GM13977 (cell line): ENCODE results near the gene TLR9.
A peak's percentile ranks its signal among the peaks of the same experiment; 100 is the strongest.

Source experiments
- DNase-seq: peaks from one replicate; pipeline ENCODE4 v3.0.0; 2012; ENCODE audit warnings: low spot score
- in situ Hi-C: fragments of 300-500 bp; cut with MboI; formaldehyde crosslinking; loops from one replicate; pipeline ENCODE4 v1.12.0; 2022; ENCODE audit warnings: low sequenced_read_pairs, low pct_unique_long_range_greater_than_20kb, mixed read lengths, inconsistent platforms; ENCODE audit not compliant: unreplicated experiment
- TF ChIP-seq, protein P1 (sequence below): IDR thresholded peaks from 2 replicates; pipeline ENCODE4 v1.5.1; 2012; ENCODE audit warnings: mild to moderate bottlenecking, control low read depth; ENCODE audit not compliant: insufficient read depth; ENCODE audit errors: extremely low read depth, missing control alignments

The TLR9 gene

DNA sequence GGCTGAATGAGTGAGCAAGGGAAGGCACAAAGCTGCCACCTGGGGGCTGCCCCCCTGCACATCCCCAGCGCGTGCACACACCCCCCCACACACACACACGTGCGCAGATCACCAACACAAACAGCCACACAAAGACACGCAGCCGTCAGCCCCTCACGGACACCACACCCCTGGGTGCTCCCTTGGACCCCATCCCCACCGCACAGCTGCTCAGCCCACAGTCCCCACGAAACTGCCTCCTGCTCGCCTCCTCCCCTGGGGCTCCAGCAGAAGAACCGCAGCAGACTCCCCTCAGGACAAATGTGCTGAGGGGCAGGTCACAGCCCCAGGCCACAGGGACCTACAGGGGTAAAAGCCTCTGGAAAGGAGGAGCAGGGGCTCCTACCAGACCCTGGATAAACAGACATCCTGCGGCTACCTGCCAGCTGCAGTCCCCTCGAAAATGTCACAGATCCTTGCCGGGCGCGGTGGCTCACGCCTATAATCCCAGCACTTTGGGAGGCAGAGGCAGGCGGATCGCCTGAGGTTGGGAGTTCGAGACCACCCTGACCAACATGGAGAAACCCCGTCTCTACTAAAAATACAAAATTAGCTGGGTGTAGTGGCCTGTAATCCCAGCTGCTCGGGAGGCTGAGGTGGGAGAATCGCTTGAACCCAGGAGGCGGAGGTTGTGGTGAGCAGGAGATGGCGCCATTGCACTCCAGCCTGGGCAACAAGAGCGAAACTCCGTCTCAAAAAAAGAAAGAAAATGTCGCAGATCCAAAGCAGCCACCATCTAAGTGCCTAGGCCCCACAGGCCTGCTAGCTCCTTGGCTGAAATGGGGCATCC, 7.0 kb upstream of the TLR9 start:
- TF ChIP-seq, protein P1, sequence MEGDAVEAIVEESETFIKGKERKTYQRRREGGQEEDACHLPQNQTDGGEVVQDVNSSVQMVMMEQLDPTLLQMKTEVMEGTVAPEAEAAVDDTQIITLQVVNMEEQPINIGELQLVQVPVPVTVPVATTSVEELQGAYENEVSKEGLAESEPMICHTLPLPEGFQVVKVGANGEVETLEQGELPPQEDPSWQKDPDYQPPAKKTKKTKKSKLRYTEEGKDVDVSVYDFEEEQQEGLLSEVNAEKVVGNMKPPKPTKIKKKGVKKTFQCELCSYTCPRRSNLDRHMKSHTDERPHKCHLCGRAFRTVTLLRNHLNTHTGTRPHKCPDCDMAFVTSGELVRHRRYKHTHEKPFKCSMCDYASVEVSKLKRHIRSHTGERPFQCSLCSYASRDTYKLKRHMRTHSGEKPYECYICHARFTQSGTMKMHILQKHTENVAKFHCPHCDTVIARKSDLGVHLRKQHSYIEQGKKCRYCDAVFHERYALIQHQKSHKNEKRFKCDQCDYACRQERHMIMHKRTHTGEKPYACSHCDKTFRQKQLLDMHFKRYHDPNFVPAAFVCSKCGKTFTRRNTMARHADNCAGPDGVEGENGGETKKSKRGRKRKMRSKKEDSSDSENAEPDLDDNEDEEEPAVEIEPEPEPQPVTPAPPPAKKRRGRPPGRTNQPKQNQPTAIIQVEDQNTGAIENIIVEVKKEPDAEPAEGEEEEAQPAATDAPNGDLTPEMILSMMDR: peak; percentile 30
- no peak for DNase-seq
- in situ Hi-C loops: loop anchor here (10.0 kb wide), 1 partner anchor 112 kb away; no protein-coding TSS in a partner anchor

DNA sequence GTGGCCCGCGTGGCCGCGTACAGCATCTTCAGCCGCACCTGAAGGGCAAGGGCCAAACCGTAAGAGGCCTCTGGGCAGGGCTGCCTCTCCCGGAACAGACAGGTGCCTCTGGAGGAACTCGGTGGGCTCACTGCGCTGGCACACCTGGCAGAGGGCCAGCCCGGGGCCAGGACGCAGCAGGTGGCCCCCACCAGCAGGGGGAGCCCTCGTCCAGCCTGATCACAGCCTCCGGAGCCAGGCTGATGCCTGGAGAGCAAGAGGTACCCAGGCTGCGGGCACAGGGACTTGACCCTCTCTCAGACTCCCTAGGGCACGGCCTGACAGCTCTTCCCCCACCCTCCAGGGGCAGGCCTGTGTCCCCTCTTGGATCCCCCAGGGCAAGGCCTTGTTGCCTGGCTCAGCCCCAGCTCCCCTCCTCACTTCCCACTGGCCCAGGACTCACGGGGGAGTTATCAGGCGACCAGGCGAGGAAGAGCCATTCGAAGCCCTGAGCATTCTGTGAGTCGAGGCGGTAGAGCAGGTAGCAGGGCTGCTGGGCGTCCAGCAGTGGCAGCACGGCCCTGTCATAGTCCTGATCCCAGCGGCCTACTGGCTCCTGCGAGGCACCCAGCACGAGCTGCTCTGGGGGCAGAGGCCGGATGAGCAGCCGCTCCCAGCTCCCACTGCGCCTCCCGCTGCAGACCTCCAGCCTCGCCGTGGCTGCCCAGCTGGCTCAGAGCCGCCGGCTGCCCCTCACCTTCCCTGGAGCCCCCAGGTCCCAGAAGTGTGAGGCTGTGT, 6.2 kb upstream of the TLR9 start:
- peak; percentile 81 for DNase-seq
- in situ Hi-C loops: loop anchor here (10.0 kb wide), 1 partner anchor 113 kb away; no protein-coding TSS in a partner anchor
- TF ChIP-seq, protein P1: peak; percentile 96

DNA sequence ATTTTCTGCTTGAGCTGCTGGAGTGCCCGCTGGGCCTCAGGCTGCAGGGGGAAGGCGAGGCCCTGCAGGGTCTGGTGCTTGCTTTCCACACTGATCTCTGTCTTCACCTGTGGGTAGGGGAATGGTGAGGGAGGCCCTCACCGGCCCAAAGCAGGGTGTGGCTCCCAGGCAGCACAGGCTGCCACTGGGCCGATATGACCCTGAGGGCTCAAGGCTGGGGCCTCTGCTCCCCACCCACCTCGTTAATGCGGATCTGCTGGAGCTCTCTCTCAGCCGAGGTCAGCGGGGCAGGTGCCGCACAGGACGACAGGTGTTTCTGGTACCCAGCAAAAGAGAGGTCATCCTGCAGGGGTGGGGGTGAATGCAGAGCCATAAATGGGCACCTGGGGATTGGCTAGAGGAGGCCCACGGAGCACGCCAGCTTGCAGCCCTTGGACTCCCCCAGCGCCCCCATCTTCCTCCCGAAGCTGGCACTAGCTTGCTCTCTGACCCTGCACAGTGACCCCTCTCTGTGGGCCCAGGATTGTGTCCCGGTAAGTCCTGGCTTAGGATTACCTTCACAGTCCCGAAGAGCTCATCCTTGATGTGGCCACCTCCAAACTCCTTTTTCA, 5.5 kb upstream of the TLR9 start:
- in situ Hi-C loops: loop anchor here (10.0 kb wide), 1 partner anchor 114 kb away; no protein-coding TSS in a partner anchor
- TF ChIP-seq, protein P1: no peak
- DNase-seq: no peak

DNA sequence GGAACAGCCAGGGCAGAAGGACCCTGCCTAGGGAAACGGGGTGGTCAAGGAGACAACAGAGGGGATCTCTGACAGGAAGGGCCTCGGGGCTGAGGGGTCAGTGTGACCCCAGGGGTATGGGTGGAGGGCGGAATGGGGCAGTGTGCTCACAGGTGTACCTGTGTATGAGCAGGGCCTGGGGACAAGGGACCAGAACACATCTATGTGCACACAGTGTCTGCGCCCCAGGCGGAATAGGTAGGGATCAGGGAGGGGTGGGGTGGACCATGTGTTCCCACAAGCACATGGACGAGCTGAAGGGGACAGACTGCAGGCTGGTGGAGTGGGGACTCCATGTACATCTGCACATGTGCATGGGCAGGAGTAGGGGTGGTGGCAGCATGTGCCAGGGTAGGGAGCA, 5.0 kb upstream of the TLR9 start:
- in situ Hi-C loops: loop anchor here (10.0 kb wide), 1 partner anchor 114 kb away; no protein-coding TSS in a partner anchor
- DNase-seq: no peak
- TF ChIP-seq, protein P1: no peak

DNA sequence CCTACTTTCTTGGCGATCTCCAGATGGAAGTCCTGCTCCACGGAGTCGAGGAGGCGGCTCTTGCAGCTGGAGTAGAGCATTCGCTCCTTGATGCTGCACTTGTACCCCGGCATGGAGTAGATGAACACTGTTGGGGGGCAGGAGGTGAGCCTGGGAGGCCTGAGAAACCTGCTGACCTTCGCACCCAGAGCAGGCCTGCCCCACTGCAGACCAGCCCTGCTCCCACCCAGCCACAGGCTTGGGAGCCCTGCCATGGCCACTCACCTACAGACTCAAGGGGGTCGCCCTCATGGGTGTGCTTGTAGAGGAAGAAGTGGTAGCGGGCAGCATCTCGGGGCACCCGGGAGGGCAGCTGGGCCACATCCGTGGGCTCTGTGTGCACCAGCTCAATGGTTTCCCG, 4.2 kb upstream of the TLR9 start:
- TF ChIP-seq, protein P1: no peak
- DNase-seq: no peak
- in situ Hi-C loops: loop anchor here (10.0 kb wide), 1 partner anchor 115 kb away; no protein-coding TSS in a partner anchor

DNA sequence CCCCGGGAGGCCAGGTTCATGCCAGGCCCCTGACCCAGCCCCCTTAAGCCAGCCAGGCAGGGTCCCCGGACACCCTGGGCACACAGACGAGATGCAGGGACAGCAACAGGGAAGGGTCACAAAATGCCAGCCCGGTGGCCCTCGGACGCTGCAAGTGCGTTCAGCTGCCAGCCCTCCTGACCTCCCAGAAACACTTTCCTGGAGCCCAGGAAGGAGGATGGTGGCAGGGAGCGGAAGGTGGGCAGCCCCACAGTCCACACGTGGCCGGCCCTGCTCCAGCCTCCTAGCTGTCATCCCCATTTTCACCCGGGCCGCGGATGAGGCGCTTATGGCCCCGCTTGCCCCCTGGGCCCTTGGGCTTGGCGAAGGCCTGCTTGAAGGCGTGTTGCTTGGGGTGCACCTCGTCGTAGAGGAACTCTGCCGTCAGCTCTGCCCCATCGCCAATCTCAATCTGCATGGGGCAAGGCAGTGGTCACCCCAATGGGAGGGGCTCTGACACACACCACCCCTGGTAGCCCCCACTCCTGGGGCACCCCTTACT, 3.4 kb upstream of the TLR9 start:
- in situ Hi-C loops: no loop called here
- DNase-seq: no peak
- TF ChIP-seq, protein P1: no peak
